ENCODE results near the gene ANOS1. TPM values are rescaled to one million over a fixed set of nuclear protein-coding genes. Genes with fewer than 3 reads are reported as not detected.

Gene ANOS1
- total RNA-seq, 1 donor from 2014 or later, result 0.08 TPM

- no peak overlapping the region for H3K4me3 Mint-ChIP-seq (ENCODE audit: unreplicated experiment)
Measured at GRCh38 chrX:8714164-8714563, 17.8 kb downstream of the ANOS1 start.

GRCh38 chrX:8711401-8711800, 20.5 kb downstream of the ANOS1 start:
- no peaks in the 10 kb centered on the region for H3K27me3 Mint-ChIP-seq (ENCODE audit: unreplicated experiment)
- no peak for DNase-seq (ENCODE audit: extremely low spot score, unreplicated experiment)

More at GRCh38 chrX:8714164-8714563, 17.8 kb downstream of the ANOS1 start:
- H3K27me3 Mint-ChIP-seq (ENCODE audit: unreplicated experiment), result no peaks in the 10 kb centered on the region
- H3K27ac Mint-ChIP-seq (ENCODE audit: unreplicated experiment), result no peak overlapping the region
- TF ChIP-seq CTCF (IDR thresholded peaks at IDR 0.05), result no peak
- DNase-seq (ENCODE audit: extremely low spot score, unreplicated experiment), result no peak
- peaks cover 5% of the 10 kb centered on the region for H3K9me3 Mint-ChIP-seq (ENCODE audit: unreplicated experiment)
- H3K36me3 Mint-ChIP-seq (ENCODE audit: unreplicated experiment), result no peaks in the 10 kb centered on the region
- H3K4me1 Mint-ChIP-seq (ENCODE audit: unreplicated experiment), result no peaks in the 10 kb centered on the region

GRCh38 chrX:8704184-8704583, 27.8 kb downstream of the ANOS1 start:
- Mint-ChIP-seq H3K4me3 (ENCODE audit: unreplicated experiment) (no peak overlapping the region), H3K27ac (ENCODE audit: unreplicated experiment) (no peak overlapping the region), H3K27me3 (ENCODE audit: unreplicated experiment) (no peaks in the 10 kb centered on the region), H3K4me1 (ENCODE audit: unreplicated experiment) (no peaks in the 10 kb centered on the region), H3K9me3 (ENCODE audit: unreplicated experiment) (peaks cover 9% of the 10 kb centered on the region), H3K36me3 (ENCODE audit: unreplicated experiment) (no peaks in the 10 kb centered on the region)
- no peak for DNase-seq (ENCODE audit: extremely low spot score, unreplicated experiment)
- no peak for TF ChIP-seq CTCF (IDR thresholded peaks at IDR 0.05)

More at GRCh38 chrX:8711401-8711800, 20.5 kb downstream of the ANOS1 start:
- no peak for TF ChIP-seq CTCF (IDR thresholded peaks at IDR 0.05)
- Mint-ChIP-seq H3K36me3 (ENCODE audit: unreplicated experiment) (no peaks in the 10 kb centered on the region), H3K4me3 (ENCODE audit: unreplicated experiment) (no peak overlapping the region), H3K4me1 (ENCODE audit: unreplicated experiment) (no peaks in the 10 kb centered on the region), H3K9me3 (ENCODE audit: unreplicated experiment) (peaks cover 3% of the 10 kb centered on the region), H3K27ac (ENCODE audit: unreplicated experiment) (no peak overlapping the region)

GRCh38 chrX:8692871-8693270, 39.1 kb downstream of the ANOS1 start:
- H3K4me1 Mint-ChIP-seq (ENCODE audit: unreplicated experiment), result no peaks in the 10 kb centered on the region
- TF ChIP-seq CTCF (IDR thresholded peaks at IDR 0.05), result no peak
- H3K4me3 Mint-ChIP-seq (ENCODE audit: unreplicated experiment), result no peak overlapping the region
- no peak overlapping the region for H3K27ac Mint-ChIP-seq (ENCODE audit: unreplicated experiment)
- no peaks in the 10 kb centered on the region for H3K36me3 Mint-ChIP-seq (ENCODE audit: unreplicated experiment)
- no peaks in the 10 kb centered on the region for H3K9me3 Mint-ChIP-seq (ENCODE audit: unreplicated experiment)
- H3K27me3 Mint-ChIP-seq (ENCODE audit: unreplicated experiment), result peaks cover 1% of the 10 kb centered on the region
- DNase-seq (ENCODE audit: extremely low spot score, unreplicated experiment), result no peak

- no peaks in the 10 kb centered on the region for H3K36me3 Mint-ChIP-seq (ENCODE audit: unreplicated experiment)
- no peak overlapping the region for H3K27ac Mint-ChIP-seq (ENCODE audit: unreplicated experiment)
- no peaks in the 10 kb centered on the region for H3K9me3 Mint-ChIP-seq (ENCODE audit: unreplicated experiment)
- DNase-seq (ENCODE audit: extremely low spot score, unreplicated experiment), result no peak
- peaks cover 5% of the 10 kb centered on the region for H3K27me3 Mint-ChIP-seq (ENCODE audit: unreplicated experiment)
- no peaks in the 10 kb centered on the region for H3K4me1 Mint-ChIP-seq (ENCODE audit: unreplicated experiment)
- no peak overlapping the region for H3K4me3 Mint-ChIP-seq (ENCODE audit: unreplicated experiment)
- TF ChIP-seq CTCF (IDR thresholded peaks at IDR 0.05), result no peak
Measured at GRCh38 chrX:8689473-8689872, 42.5 kb downstream of the ANOS1 start.
